GM23338 (cell line): ENCODE measurements around the gene YTHDF1. TPM values are rescaled to one million over a fixed set of nuclear protein-coding genes. Genes with fewer than 3 reads are reported as not detected.

Experiments
- ATAC-seq: fragments of 200-7000 bp; cut with Tn5 transposase; 3 replicates; pipeline ENCODE4 v1.9.1; 2020
- DNase-seq: peaks from one replicate; pipeline ENCODE4 v3.0.0-alpha.2; 2015; ENCODE audit warnings: low spot score
- H2AFZ ChIP-seq: fragments of 200-600 bp; sonication (generic); 2 replicates; pipeline ENCODE4 v1.8.0; 2016; ENCODE audit warnings: antibody characterized with exemption, mild to moderate bottlenecking, moderate library complexity
- H3F3A ChIP-seq: fragments of 200-600 bp; sonication (generic); replicated peaks from 2 replicates; pipeline ENCODE4 v1.8.0; 2017; ENCODE audit warnings: antibody characterized with exemption, mixed run types, low read depth
- H3K27ac ChIP-seq: fragments of 200-600 bp; sonication (generic); 2 replicates; pipeline ENCODE4 v1.6.1; 2016; ENCODE audit warnings: low read depth
- H3K27me3 ChIP-seq: fragments of 200-600 bp; sonication (generic); 2 replicates; pipeline ENCODE4 v1.8.0; 2016; ENCODE audit warnings: mild to moderate bottlenecking, mixed run types, moderate library complexity; ENCODE audit not compliant: insufficient read depth
- H3K36me3 ChIP-seq: fragments of 200-600 bp; sonication (generic); 2 replicates; pipeline ENCODE4 v1.8.0; 2016; ENCODE audit warnings: mild to moderate bottlenecking; ENCODE audit not compliant: insufficient read depth
- H3K4me1 ChIP-seq: fragments of 200-600 bp; sonication (generic); 2 replicates; pipeline ENCODE4 v1.8.0; 2016; ENCODE audit warnings: mild to moderate bottlenecking, moderate library complexity; ENCODE audit not compliant: insufficient read depth
- H3K4me2 ChIP-seq: fragments of 200-600 bp; sonication (generic); 2 replicates; pipeline ENCODE4 v1.7.1; 2017; ENCODE audit warnings: mixed run types
- H3K4me3 ChIP-seq: fragments of 200-600 bp; sonication (generic); 2 replicates; pipeline ENCODE4 v1.6.1; 2016; ENCODE audit warnings: mixed run types
- H3K79me2 ChIP-seq: fragments of 200-600 bp; sonication (generic); replicated peaks from 2 replicates; pipeline ENCODE4 v1.8.0; 2017; ENCODE audit warnings: mild to moderate bottlenecking; ENCODE audit not compliant: insufficient read depth
- H3K9me2 ChIP-seq: fragments of 200-600 bp; sonication (generic); 2 replicates; pipeline ENCODE4 v1.8.0; 2017; ENCODE audit not compliant: insufficient read depth
- H4K20me1 ChIP-seq: fragments of 200-600 bp; sonication (generic); replicated peaks from 2 replicates; pipeline ENCODE4 v1.8.0; 2017; ENCODE audit warnings: mild to moderate bottlenecking; ENCODE audit not compliant: insufficient read depth
- H3K27ac Mint-ChIP-seq: 2 replicates; pipeline ENCODE4 v1.8.0; 2020; ENCODE audit warnings: inconsistent platforms, mild to moderate bottlenecking, moderate library complexity, mixed read lengths
- H3K27me3 Mint-ChIP-seq: 3 replicates; pipeline ENCODE4 v1.8.0; 2022; ENCODE audit warnings: low read depth, mild to moderate bottlenecking, moderate library complexity, mixed read lengths, inconsistent platforms; ENCODE audit not compliant: insufficient read depth, poor library complexity
- H3K36me3 Mint-ChIP-seq: 3 replicates; pipeline ENCODE4 v1.8.0; 2021; ENCODE audit warnings: low read depth, mild to moderate bottlenecking, inconsistent platforms, moderate library complexity, mixed read lengths
- H3K4me1 Mint-ChIP-seq: 3 replicates; pipeline ENCODE4 v1.8.0; 2020; ENCODE audit warnings: mild to moderate bottlenecking, inconsistent platforms, mixed read lengths
- H3K4me3 Mint-ChIP-seq: 3 replicates; pipeline ENCODE4 v1.8.0; 2021; ENCODE audit warnings: moderate library complexity, mild to moderate bottlenecking, inconsistent platforms, mixed read lengths
- H3K9me3 Mint-ChIP-seq: 3 replicates; pipeline ENCODE4 v1.8.0; 2020; ENCODE audit warnings: moderate library complexity, mild to moderate bottlenecking, inconsistent platforms, mixed read lengths
- CREB1 ChIP-seq: fragments of 250-450 bp; sonication (Bioruptor Pico); IDR thresholded peaks from 2 replicates; pipeline ENCODE4 v1.5.0; 2020; ENCODE audit warnings: low read depth, mild to moderate bottlenecking, moderate library complexity
- EZH2 ChIP-seq: fragments of 200-600 bp; sonication (generic); IDR thresholded peaks from one replicate; pipeline ENCODE4 v1.8.0; 2017; ENCODE audit warnings: antibody characterized with exemption, mild to moderate bottlenecking, low read depth; ENCODE audit not compliant: unreplicated experiment
- EZH2phosphoT487 ChIP-seq: fragments of 200-600 bp; sonication (generic); IDR thresholded peaks from one replicate; pipeline ENCODE4 v1.8.1; 2018; ENCODE audit warnings: antibody characterized with exemption; ENCODE audit not compliant: unreplicated experiment
- JUNB ChIP-seq: IDR thresholded peaks from one replicate; pipeline ENCODE4 v1.6.1; 2016; ENCODE audit warnings: antibody characterized with exemption; ENCODE audit not compliant: unreplicated experiment
- NANOG ChIP-seq: IDR thresholded peaks from 2 replicates; pipeline ENCODE4 v1.6.1; 2016; ENCODE audit warnings: antibody characterized with exemption, borderline replicate concordance
- STAT1 ChIP-seq: IDR thresholded peaks from one replicate; pipeline ENCODE4 v1.6.1; 2016; ENCODE audit warnings: antibody characterized with exemption; ENCODE audit not compliant: unreplicated experiment
- ZNF114 ChIP-seq: fragments of 250-450 bp; sonication (Bioruptor Pico); IDR thresholded peaks from 2 replicates; pipeline ENCODE4 v1.5.0; 2020; ENCODE audit warnings: mild to moderate bottlenecking, moderate library complexity
- polyA plus RNA-seq: library from polyadenylated mRNA; unstranded; fragments of >200 nt; fragmentation: Nextera tagmentation; extraction: Ambion mirVana; gene quantifications from 2 replicates; pipeline ENCODE4 v1.2.1, GENCODE V29; 2016
- total RNA-seq: library from RNA; depleted of rRNA; stranded (reverse); fragments of >200 nt; shearing (Covaris generic); gene quantifications from 2 replicates; pipeline ENCODE4 v1.2.3, GENCODE V29; 2014
- TF ChIP-seq, protein P1 (sequence below): IDR thresholded peaks from one replicate; pipeline ENCODE4 v1.6.1; 2018; ENCODE audit warnings: antibody characterized with exemption; ENCODE audit not compliant: unreplicated experiment
- TF ChIP-seq, protein P2 (sequence below), 2 experiments: fragments of 200-600 bp in 1 of 2; sonication (generic) in 1 of 2; conservative IDR thresholded peaks; 2 replicates each; pipeline versions ENCODE4 v1.5.1 to v1.6.1; 2016 to 2017; ENCODE audit warnings: antibody characterized with exemption in 2 of 2, low read depth in 2 of 2, mild to moderate bottlenecking in 2 of 2, moderate library complexity in 1 of 2
- TF ChIP-seq, protein P3 (sequence below): IDR thresholded peaks from 2 replicates; pipeline ENCODE4 v1.6.1; 2016; ENCODE audit warnings: antibody characterized with exemption

The YTHDF1 gene
- total and polyA plus RNA-seq, 2 experiments from 2014 or later = 30.9 to 64.3 TPM

DNA sequence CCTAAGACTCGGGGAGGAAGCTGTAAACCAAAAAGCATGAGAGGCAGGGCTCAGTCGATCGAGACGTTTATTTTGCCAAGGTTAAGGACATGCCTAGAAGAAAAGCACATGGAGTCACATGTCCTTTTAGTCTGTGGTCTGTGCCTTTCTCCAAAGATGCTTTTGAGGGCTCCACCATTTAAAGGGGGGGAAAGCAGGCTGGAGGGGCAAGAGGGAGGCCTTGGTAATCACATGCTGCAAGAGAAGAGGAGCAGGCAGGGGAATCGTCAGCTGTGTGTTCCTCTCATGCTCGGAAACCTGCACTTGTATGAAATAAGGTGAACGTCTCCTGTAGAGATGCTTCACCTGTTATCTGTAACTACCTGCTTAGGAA, 9.1 kb upstream of the YTHDF1 start (continued):
- TF ChIP-seq, protein P1, sequence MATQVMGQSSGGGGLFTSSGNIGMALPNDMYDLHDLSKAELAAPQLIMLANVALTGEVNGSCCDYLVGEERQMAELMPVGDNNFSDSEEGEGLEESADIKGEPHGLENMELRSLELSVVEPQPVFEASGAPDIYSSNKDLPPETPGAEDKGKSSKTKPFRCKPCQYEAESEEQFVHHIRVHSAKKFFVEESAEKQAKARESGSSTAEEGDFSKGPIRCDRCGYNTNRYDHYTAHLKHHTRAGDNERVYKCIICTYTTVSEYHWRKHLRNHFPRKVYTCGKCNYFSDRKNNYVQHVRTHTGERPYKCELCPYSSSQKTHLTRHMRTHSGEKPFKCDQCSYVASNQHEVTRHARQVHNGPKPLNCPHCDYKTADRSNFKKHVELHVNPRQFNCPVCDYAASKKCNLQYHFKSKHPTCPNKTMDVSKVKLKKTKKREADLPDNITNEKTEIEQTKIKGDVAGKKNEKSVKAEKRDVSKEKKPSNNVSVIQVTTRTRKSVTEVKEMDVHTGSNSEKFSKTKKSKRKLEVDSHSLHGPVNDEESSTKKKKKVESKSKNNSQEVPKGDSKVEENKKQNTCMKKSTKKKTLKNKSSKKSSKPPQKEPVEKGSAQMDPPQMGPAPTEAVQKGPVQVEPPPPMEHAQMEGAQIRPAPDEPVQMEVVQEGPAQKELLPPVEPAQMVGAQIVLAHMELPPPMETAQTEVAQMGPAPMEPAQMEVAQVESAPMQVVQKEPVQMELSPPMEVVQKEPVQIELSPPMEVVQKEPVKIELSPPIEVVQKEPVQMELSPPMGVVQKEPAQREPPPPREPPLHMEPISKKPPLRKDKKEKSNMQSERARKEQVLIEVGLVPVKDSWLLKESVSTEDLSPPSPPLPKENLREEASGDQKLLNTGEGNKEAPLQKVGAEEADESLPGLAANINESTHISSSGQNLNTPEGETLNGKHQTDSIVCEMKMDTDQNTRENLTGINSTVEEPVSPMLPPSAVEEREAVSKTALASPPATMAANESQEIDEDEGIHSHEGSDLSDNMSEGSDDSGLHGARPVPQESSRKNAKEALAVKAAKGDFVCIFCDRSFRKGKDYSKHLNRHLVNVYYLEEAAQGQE = no peak

DNA sequence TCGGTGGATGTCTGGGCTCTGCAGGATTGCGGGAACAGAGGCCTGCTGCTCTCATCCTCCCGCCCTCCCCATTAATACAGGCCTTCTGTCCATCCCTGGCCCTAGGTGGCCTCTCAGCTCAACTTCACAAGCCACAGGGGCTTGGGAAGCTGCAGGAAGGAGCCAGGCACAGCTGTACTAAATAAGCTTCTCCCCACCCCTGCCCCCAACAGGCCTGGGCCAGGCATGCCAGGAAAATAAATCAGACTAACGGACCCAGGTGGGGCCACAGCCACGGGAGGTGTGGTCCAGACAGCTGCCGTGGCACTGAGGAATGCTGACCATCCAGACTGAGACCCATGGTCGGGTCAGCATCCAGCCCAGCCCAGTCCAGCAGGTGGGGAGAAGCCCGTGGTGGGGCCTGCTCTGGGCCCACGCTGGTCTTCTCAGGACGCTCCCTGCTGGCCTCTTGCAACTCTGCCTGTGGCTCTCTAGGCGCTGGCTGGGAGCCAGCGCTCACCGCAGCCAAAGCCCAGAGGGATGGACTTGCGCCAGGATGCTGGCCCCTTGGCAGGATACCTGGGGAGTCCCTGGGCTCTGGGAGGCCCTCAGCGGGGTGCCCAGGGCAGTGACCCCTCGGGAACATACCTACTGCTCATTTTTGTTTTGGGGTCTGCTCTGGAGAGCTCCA, 8.6 kb upstream of the YTHDF1 start:
- H3K27ac Mint-ChIP-seq = no peak overlapping the region
- H3K4me1 Mint-ChIP-seq = peaks cover 36% of the 10 kb centered on the region
- H3K27ac ChIP-seq = no peak overlapping the region
- no peak overlapping the region for H3K4me3 ChIP-seq
- no peaks in the 10 kb centered on the region for H3K9me2 ChIP-seq
- no peaks in the 10 kb centered on the region for H3K27me3 ChIP-seq
- H2AFZ ChIP-seq = no peak overlapping the region
- peaks cover 14% of the 10 kb centered on the region; the same call in 1 of the 2 replicates for H3K4me1 ChIP-seq
- DNase-seq (no peak), ATAC-seq (peak; percentile 49)
- TF ChIP-seq EZH2phosphoT487 (no peak), EZH2 (no peak)
- TF ChIP-seq, protein P2, sequence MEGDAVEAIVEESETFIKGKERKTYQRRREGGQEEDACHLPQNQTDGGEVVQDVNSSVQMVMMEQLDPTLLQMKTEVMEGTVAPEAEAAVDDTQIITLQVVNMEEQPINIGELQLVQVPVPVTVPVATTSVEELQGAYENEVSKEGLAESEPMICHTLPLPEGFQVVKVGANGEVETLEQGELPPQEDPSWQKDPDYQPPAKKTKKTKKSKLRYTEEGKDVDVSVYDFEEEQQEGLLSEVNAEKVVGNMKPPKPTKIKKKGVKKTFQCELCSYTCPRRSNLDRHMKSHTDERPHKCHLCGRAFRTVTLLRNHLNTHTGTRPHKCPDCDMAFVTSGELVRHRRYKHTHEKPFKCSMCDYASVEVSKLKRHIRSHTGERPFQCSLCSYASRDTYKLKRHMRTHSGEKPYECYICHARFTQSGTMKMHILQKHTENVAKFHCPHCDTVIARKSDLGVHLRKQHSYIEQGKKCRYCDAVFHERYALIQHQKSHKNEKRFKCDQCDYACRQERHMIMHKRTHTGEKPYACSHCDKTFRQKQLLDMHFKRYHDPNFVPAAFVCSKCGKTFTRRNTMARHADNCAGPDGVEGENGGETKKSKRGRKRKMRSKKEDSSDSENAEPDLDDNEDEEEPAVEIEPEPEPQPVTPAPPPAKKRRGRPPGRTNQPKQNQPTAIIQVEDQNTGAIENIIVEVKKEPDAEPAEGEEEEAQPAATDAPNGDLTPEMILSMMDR (conservative IDR thresholded peaks at IDR 0.05; ENCODE audit: low read depth in 2 of 2) = peak in 1 of 2 experiments; percentile 9; a peak in 1 of 4 replicates
- TF ChIP-seq, protein P3, sequence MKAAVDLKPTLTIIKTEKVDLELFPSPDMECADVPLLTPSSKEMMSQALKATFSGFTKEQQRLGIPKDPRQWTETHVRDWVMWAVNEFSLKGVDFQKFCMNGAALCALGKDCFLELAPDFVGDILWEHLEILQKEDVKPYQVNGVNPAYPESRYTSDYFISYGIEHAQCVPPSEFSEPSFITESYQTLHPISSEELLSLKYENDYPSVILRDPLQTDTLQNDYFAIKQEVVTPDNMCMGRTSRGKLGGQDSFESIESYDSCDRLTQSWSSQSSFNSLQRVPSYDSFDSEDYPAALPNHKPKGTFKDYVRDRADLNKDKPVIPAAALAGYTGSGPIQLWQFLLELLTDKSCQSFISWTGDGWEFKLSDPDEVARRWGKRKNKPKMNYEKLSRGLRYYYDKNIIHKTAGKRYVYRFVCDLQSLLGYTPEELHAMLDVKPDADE = no peak
- no peak overlapping the region for H3K4me2 ChIP-seq
- no peaks in the 10 kb centered on the region for H3K79me2 ChIP-seq
- H3K36me3 ChIP-seq = no peaks in the 10 kb centered on the region
- H4K20me1 ChIP-seq = no peaks in the 10 kb centered on the region
- no peaks in the 10 kb centered on the region for H3K9me3 Mint-ChIP-seq
- no peaks in the 10 kb centered on the region; the same call in 1 of the 2 replicates for H3F3A ChIP-seq
- no peaks in the 10 kb centered on the region for H3K36me3 Mint-ChIP-seq
- no peak overlapping the region for H3K4me3 Mint-ChIP-seq
- peaks cover 20% of the 10 kb centered on the region for H3K27me3 Mint-ChIP-seq

DNA sequence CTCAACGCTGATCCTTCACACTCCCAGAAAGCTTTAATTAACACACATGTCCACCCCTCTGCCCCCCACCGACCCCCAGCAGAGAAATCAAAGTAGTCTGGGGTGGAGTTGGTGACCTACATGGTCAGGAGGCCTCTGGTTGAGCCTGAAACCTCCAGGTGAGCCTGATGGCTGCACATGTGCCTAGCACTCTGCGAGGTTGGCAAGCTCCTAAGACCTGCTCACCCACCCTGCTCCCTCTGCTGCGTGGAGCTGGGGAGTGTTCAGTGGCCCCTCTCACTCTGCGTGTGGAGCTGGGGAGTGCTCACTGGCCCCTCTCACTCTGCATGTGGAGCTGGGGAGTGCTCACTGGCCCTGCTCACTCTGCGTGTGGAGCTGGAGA, 7.9 kb upstream of the YTHDF1 start:
- Histone ChIP-seq H3K4me2 (no peak overlapping the region), H4K20me1 (no peaks in the 10 kb centered on the region), H3K36me3 (no peaks in the 10 kb centered on the region), H3K4me3 (no peak overlapping the region), H2AFZ (no peak overlapping the region), H3K27me3 (no peaks in the 10 kb centered on the region), H3K79me2 (no peaks in the 10 kb centered on the region), H3K4me1 (peaks cover 7% of the 10 kb centered on the region; the same call in 1 of the 2 replicates), H3K9me2 (no peaks in the 10 kb centered on the region), H3K27ac (no peak overlapping the region), H3F3A (no peaks in the 10 kb centered on the region; the same call in 1 of the 2 replicates)
- Mint-ChIP-seq H3K4me3 (no peak overlapping the region), H3K36me3 (no peaks in the 10 kb centered on the region), H3K27ac (no peak overlapping the region), H3K27me3 (peaks cover 20% of the 10 kb centered on the region), H3K4me1 (peaks cover 28% of the 10 kb centered on the region), H3K9me3 (no peaks in the 10 kb centered on the region)
- ATAC-seq = no peak
- DNase-seq = no peak
- TF ChIP-seq EZH2 = no peak
- TF ChIP-seq STAT1 = no peak
- TF ChIP-seq, protein P3 = no peak
- TF ChIP-seq, protein P1 = no peak
- no peak for TF ChIP-seq JUNB
- no peak for TF ChIP-seq ZNF114 (CRISPR knock-in tag)
- TF ChIP-seq NANOG = no peak
- no peak for TF ChIP-seq CREB1
- TF ChIP-seq EZH2phosphoT487 = no peak
